Measurements from ENCODE around the gene HIGD1B.

GRCh38 chr17:44820631-44821212, 27.0 kb upstream of the HIGD1B start:
- TF ChIP-seq, protein P1, sequence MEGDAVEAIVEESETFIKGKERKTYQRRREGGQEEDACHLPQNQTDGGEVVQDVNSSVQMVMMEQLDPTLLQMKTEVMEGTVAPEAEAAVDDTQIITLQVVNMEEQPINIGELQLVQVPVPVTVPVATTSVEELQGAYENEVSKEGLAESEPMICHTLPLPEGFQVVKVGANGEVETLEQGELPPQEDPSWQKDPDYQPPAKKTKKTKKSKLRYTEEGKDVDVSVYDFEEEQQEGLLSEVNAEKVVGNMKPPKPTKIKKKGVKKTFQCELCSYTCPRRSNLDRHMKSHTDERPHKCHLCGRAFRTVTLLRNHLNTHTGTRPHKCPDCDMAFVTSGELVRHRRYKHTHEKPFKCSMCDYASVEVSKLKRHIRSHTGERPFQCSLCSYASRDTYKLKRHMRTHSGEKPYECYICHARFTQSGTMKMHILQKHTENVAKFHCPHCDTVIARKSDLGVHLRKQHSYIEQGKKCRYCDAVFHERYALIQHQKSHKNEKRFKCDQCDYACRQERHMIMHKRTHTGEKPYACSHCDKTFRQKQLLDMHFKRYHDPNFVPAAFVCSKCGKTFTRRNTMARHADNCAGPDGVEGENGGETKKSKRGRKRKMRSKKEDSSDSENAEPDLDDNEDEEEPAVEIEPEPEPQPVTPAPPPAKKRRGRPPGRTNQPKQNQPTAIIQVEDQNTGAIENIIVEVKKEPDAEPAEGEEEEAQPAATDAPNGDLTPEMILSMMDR (IDR thresholded peaks at IDR 0.05), result no peak
- TF ChIP-seq EZH2 (IDR thresholded peaks at IDR 0.05; ENCODE audit: borderline replicate concordance, insufficient read depth, low read depth, low read length, poor library complexity, severe bottlenecking), result no peak

Data from B cell (primary cell).